HepG2 (cell line): Measurements from ENCODE around the gene PSD. TPM values are rescaled to one million over a fixed set of nuclear protein-coding genes. Genes with fewer than 3 reads are reported as not detected.

Source experiments
- ATAC-seq: fragments of 200-7000 bp; cut with Tn5 transposase; 3 replicates; pipeline ENCODE4 v1.9.1; 2020; ENCODE audit warnings: mild to moderate bottlenecking, moderate library complexity
- BruUV-seq: library from RNA; stranded (reverse); fragments of 400-500 nt; replicated peaks from 2 replicates; lab custom pipeline; 2021; lab: Mats Ljungman, UMichigan
- CTCF ChIA-PET: fragments of 300-600 bp; formaldehyde crosslinking; extraction: SDS; loops from one replicate; lab custom pipeline; 2021; ENCODE audit warnings: low total read pairs, inconsistent platforms, low intra/inter-chr PET ratio; lab: Yijun Ruan, JAX
- POLR2A ChIA-PET: fragments of 350-600 bp; sonication (Branson Sonifier 250); formaldehyde crosslinking; loops from one replicate; lab custom pipeline; 2020; ENCODE audit warnings: antibody characterized with exemption, inconsistent platforms; lab: Yijun Ruan, JAX
- DNase-seq: peaks from one replicate; pipeline ENCODE4 v3.0.0-alpha.2; 2015; ENCODE audit warnings: low spot score
- FAIRE-seq: peaks from 3 replicates; lab custom pipeline; 2011; peaks lifted over from hg19 to GRCh38; lab: Jason Lieb, UNC
- H2AFZ ChIP-seq: one replicate; pipeline ENCODE4 v1.6.1; 2011; ENCODE audit warnings: low read length, inconsistent platforms
- H3K27ac ChIP-seq: fragments of 300-600 bp; 3 replicates; pipeline ENCODE4 v1.8.0; 2011; ENCODE audit warnings: mixed run types, mild to moderate bottlenecking, mixed read lengths, low read length, inconsistent platforms; ENCODE audit not compliant: insufficient read depth; ENCODE audit errors: extremely low read length
- H3K27me3 ChIP-seq, 2 experiments: fragments of 200-600 bp in 1 of 2; 2 replicates in 1 of 2; 3 replicates in 1 of 2; pipeline versions ENCODE4 v1.6.0 to v1.8.0; 2011; ENCODE audit warnings: low read length in 2 of 2, mild to moderate bottlenecking in 2 of 2, moderate library complexity in 2 of 2, inconsistent platforms in 1 of 2; ENCODE audit not compliant: insufficient read depth in 2 of 2, control insufficient read depth in 1 of 2
- H3K36me3 ChIP-seq, 2 experiments: fragments of 200-600 bp in 1 of 2; replicated peaks in 1 of 2; 2 replicates in 1 of 2; 3 replicates in 1 of 2; pipeline versions ENCODE4 v1.5.1 to v1.8.0; 2011; ENCODE audit warnings: low read length in 2 of 2, inconsistent platforms in 1 of 2; ENCODE audit not compliant: insufficient read depth in 2 of 2, control insufficient read depth in 1 of 2
- H3K4me1 ChIP-seq: 2 replicates; pipeline ENCODE4 v1.5.1; 2012; ENCODE audit warnings: low read length, inconsistent platforms; ENCODE audit not compliant: insufficient read depth
- H3K4me2 ChIP-seq: 2 replicates; pipeline ENCODE4 v1.6.0; 2011; ENCODE audit warnings: low read depth, low read length, inconsistent platforms
- H3K4me3 ChIP-seq, 3 experiments: fragments of 200-600 bp in 1 of 3; sonication (generic), shearing (Covaris generic) in 1 of 3; replicated peaks in 1 of 3; 2 replicates each; pipeline ENCODE4 v1.5.1; 2011 to 2016; ENCODE audit warnings: low read length in 3 of 3, inconsistent platforms in 2 of 3, low read depth in 2 of 3, mild to moderate bottlenecking in 2 of 3, control low read depth in 1 of 3, mixed read lengths in 1 of 3; ENCODE audit not compliant: insufficient read depth in 1 of 3
- H3K79me2 ChIP-seq: one replicate; pipeline ENCODE4 v1.6.1; 2011; ENCODE audit warnings: low read length, inconsistent platforms; ENCODE audit not compliant: insufficient read depth
- H3K9ac ChIP-seq: 2 replicates; pipeline ENCODE4 v1.6.0; 2011; ENCODE audit warnings: mild to moderate bottlenecking, low read depth, low read length, inconsistent platforms; ENCODE audit not compliant: insufficient read depth
- H3K9me3 ChIP-seq: 2 replicates; pipeline ENCODE4 v1.5.1; 2012; ENCODE audit warnings: mild to moderate bottlenecking, low read length
- H4K20me1 ChIP-seq: 2 replicates; pipeline ENCODE4 v1.6.0; 2011; ENCODE audit warnings: inconsistent platforms, mild to moderate bottlenecking, low read length, moderate library complexity; ENCODE audit not compliant: insufficient read depth
- BHLHE40 ChIP-seq: IDR thresholded peaks from 2 replicates; pipeline ENCODE4 v1.6.1; 2011; ENCODE audit warnings: low read length, improper control_type of control experiment
- BRD4 ChIP-seq: sonication (generic); formaldehyde crosslinking; IDR thresholded peaks from 2 replicates; pipeline ENCODE4 v1.4.0; 2020; ENCODE audit warnings: missing genetic modification reagents
- CC2D1A ChIP-seq: sonication (generic); formaldehyde crosslinking; IDR thresholded peaks from 2 replicates; pipeline ENCODE4 v1.8.1; 2023; ENCODE audit warnings: mild to moderate bottlenecking, missing genetic modification reagents
- CEBPG ChIP-seq: IDR thresholded peaks from 2 replicates; pipeline ENCODE4 v1.6.1; 2016
- CSRNP1 ChIP-seq: sonication (generic); formaldehyde crosslinking; IDR thresholded peaks from 2 replicates; pipeline ENCODE4 v1.8.1; 2023; ENCODE audit warnings: mild to moderate bottlenecking, missing genetic modification reagents
- FOSL2 ChIP-seq: sonication (generic); formaldehyde crosslinking; IDR thresholded peaks from 2 replicates; pipeline ENCODE4 v1.4.0; 2020; ENCODE audit warnings: missing genetic modification reagents
- POLR2A ChIP-seq, 2 experiments: IDR thresholded peaks; 2 replicates each; pipeline ENCODE4 v1.6.1; 2011; ENCODE audit warnings: low read depth in 2 of 2, low read length in 2 of 2, mild to moderate bottlenecking in 1 of 2, moderate library complexity in 1 of 2; ENCODE audit not compliant: insufficient read depth in 1 of 2
- TEAD2 ChIP-seq: sonication (generic); formaldehyde crosslinking; IDR thresholded peaks from 2 replicates; pipeline ENCODE4 v1.9.0; 2021; ENCODE audit warnings: missing genetic modification reagents
- ZFP90 ChIP-seq: sonication (generic); formaldehyde crosslinking; IDR thresholded peaks from 2 replicates; pipeline ENCODE4 v1.8.0; 2022; ENCODE audit warnings: missing genetic modification reagents, mild to moderate bottlenecking, inconsistent platforms, borderline replicate concordance
- ZKSCAN1 ChIP-seq: fragments of 150-350 bp; IDR thresholded peaks from 2 replicates; pipeline ENCODE4 v1.6.1; 2014; ENCODE audit warnings: low read length
- ZNF180 ChIP-seq: sonication (generic); formaldehyde crosslinking; IDR thresholded peaks from 2 replicates; pipeline ENCODE4 v1.4.0; 2020; ENCODE audit warnings: low read depth, missing genetic modification reagents, borderline replicate concordance
- ZNF281 ChIP-seq: sonication (generic); formaldehyde crosslinking; IDR thresholded peaks from 2 replicates; pipeline ENCODE4 v1.4.0; 2020; ENCODE audit warnings: missing genetic modification reagents, borderline replicate concordance
- ZNF564 ChIP-seq: sonication (generic); formaldehyde crosslinking; IDR thresholded peaks from 2 replicates; pipeline ENCODE4 v1.8.1; 2023; ENCODE audit warnings: mild to moderate bottlenecking, missing genetic modification reagents
- ZNF644 ChIP-seq: IDR thresholded peaks from 2 replicates; pipeline ENCODE4 v1.6.1; 2016; ENCODE audit warnings: low read depth
- ZNF770 ChIP-seq: sonication (generic); formaldehyde crosslinking; IDR thresholded peaks from 2 replicates; pipeline ENCODE4 v1.5.0; 2020; ENCODE audit warnings: mild to moderate bottlenecking, missing genetic modification reagents
- WGBS: methylation state at CpG from one replicate; pipeline ENCODE4 v1.1.6; 2017; ENCODE audit warnings: low lambda C conversion rate; 5-methylcytosine and 5-hydroxymethylcytosine counted together
- in situ Hi-C: cut with HindIII; loops from 2 replicates; pipeline ENCODE4 v1.10.0; 2017; ENCODE audit warnings: low pct_unique_long_range_greater_than_20kb; ENCODE audit not compliant: extremely low pct_ligation_motif_present
- intact Hi-C: fragments of 100-400 bp; cut with micrococcal nuclease; formaldehyde crosslinking; loops from one replicate; pipeline ENCODE4 v1.10.0; 2022; ENCODE audit not compliant: unreplicated experiment
- polyA plus RNA-seq, 8 experiments: library from polyadenylated mRNA; depleted of rRNA in 3 of 8; stranded (reverse) in 7 of 8; unstranded in 1 of 8; fragments of >200 nt; fragmentation: Illumina TruSeq in 4 of 8; extraction: Trizol in 4 of 8; gene quantifications; 2 replicates each; pipeline versions ENCODE4 v1.2.1 to v1.2.3, GENCODE V29; 2011 to 2016; ENCODE audit warnings: low read depth in 4 of 8, missing spikeins in 1 of 8, mixed read lengths in 1 of 8; ENCODE audit not compliant: insufficient read depth in 1 of 8
- total RNA-seq, 5 experiments: library from RNA; depleted of rRNA; stranded (reverse); fragments of >200 nt; fragmentation: Illumina TruSeq; extraction: Trizol; gene quantifications; 2 replicates each; pipeline ENCODE4 v1.2.3, GENCODE V29; 2016; ENCODE audit warnings: low read depth in 1 of 5

Gene PSD
- total and polyA plus RNA-seq, 2 of the 13 experiments (the other 11 are each of a cell fraction or from before 2014, with no cell fraction given): 0.35 to 0.58 TPM

GRCh38 chr10:102434394-102435132 is 16.0 kb upstream of the PSD start:
- ChIA-PET CTCF (no interaction called here), POLR2A (interaction anchor here (0.6 to 6.8 kb wide), 7 partner anchors 13 to 283 kb away, joined by 3 to 135 read pairs (median 3); partner anchors contain the start of genes C10orf95, FBXL15, NOLC1 and PSD)
- Histone ChIP-seq H3K4me2 (peak overlapping the region; percentile 97), H3K4me3 (peak overlapping the region; percentile 44 to 76 (median 75)), H2AFZ (no peak overlapping the region), H3K9ac (peak overlapping the region; percentile 68), H3K36me3 (no peaks in the 10 kb centered on the region), H3K4me1 (peaks cover 35% of the 10 kb centered on the region), H3K27ac (peak overlapping the region; percentile 72), H3K9me3 (no peaks in the 10 kb centered on the region), H3K79me2 (peaks cover 5% of the 10 kb centered on the region), H4K20me1 (no peaks in the 10 kb centered on the region), H3K27me3 (no peaks in the 10 kb centered on the region; a peak in 1 of 5 replicates)
- no TSS peak for BruUV-seq
- in situ Hi-C loops (no loop called here), intact Hi-C loops (no loop called here)
- FAIRE-seq: peak; percentile 71
- 0% methylated on average over 5 of the region's 9 CpGs for WGBS
- DNase-seq: peak; percentile 72
- peak; percentile 69 for ATAC-seq
- TF ChIP-seq BHLHE40 (0 out of 2 replicates have a peak, but pooled peaks have one; percentile 24), ZNF644 (CRISPR knock-in tag) (0 out of 2 replicates have a peak, but pooled peaks have one; percentile 45), ZNF564 (no peak), CEBPG (CRISPR knock-in tag) (peak; percentile 96), CC2D1A (no peak), BRD4 (CRISPR knock-in tag) (no peak), ZNF180 (CRISPR knock-in tag) (no peak), CSRNP1 (peak; percentile 61; the same call in 1 of the 2 replicates), TEAD2 (CRISPR knock-in tag) (no peak), FOSL2 (CRISPR knock-in tag) (peak; percentile 82), ZKSCAN1 (no peak), ZFP90 (CRISPR knock-in tag) (no peak), ZNF281 (peak; percentile 74; the same call in 1 of the 2 replicates), ZNF770 (peak; percentile 49; the same call in 1 of the 2 replicates), POLR2A (IDR thresholded peaks at IDR 0.05; ENCODE audit: insufficient read depth in 1 of 2, low read depth in 2 of 2, low read length in 2 of 2) (peak in 1 of 2 experiments; percentile 58; a peak in 2 of 4 replicates)
